ENCODE results near the gene NUP58. TPM values are rescaled to one million over a fixed set of nuclear protein-coding genes. Genes with fewer than 3 reads are reported as not detected.
A peak's percentile ranks its signal among the peaks of the same experiment; 100 is the strongest.

NUP58 gene
- total RNA-seq, 1 donor: 46.3 TPM

- Histone ChIP-seq H2AFZ (ENCODE audit: low read length) (no peak overlapping the region), H3K4me1 (ENCODE audit: insufficient read depth, low read length) (peaks cover 4% of the 10 kb centered on the region), H3K79me2 (ENCODE audit: insufficient read depth, low read length) (peaks cover 21% of the 10 kb centered on the region), H3K4me3 (ENCODE audit: insufficient read depth, low read length) (no peak overlapping the region), H3K27ac (ENCODE audit: low read depth, low read length) (no peak overlapping the region), H4K20me1 (ENCODE audit: insufficient read depth, low read length) (no peaks in the 10 kb centered on the region), H3K36me3 (ENCODE audit: insufficient read depth, low read length) (peaks cover 74% of the 10 kb centered on the region), H3K9me3 (ENCODE audit: low read depth, low read length) (no peaks in the 10 kb centered on the region), H3K27me3 (ENCODE audit: insufficient read depth, low read length) (no peaks in the 10 kb centered on the region), H3K4me2 (ENCODE audit: insufficient read depth, low read length) (no peak overlapping the region)
- no peak for TF ChIP-seq CTCF (IDR thresholded peaks at IDR 0.05; ENCODE audit: extremely low read depth, low read depth, low read length)
- DNase-seq (ENCODE audit: insufficient read length, low spot score, missing footprints): no peak
Observed at GRCh38 chr13:25329706-25330105, 28.3 kb downstream of the NUP58 start.

GRCh38 chr13:25330541-25330940 lies 29.1 kb downstream of the NUP58 start:
- Histone ChIP-seq H3K4me3 (ENCODE audit: insufficient read depth, low read length) (no peak overlapping the region), H3K27me3 (ENCODE audit: insufficient read depth, low read length) (no peaks in the 10 kb centered on the region), H3K27ac (ENCODE audit: low read depth, low read length) (no peak overlapping the region), H4K20me1 (ENCODE audit: insufficient read depth, low read length) (no peaks in the 10 kb centered on the region), H3K36me3 (ENCODE audit: insufficient read depth, low read length) (peaks cover 66% of the 10 kb centered on the region), H3K9me3 (ENCODE audit: low read depth, low read length) (no peaks in the 10 kb centered on the region), H2AFZ (ENCODE audit: low read length) (no peak overlapping the region), H3K4me1 (ENCODE audit: insufficient read depth, low read length) (peaks cover 4% of the 10 kb centered on the region), H3K79me2 (ENCODE audit: insufficient read depth, low read length) (peaks cover 24% of the 10 kb centered on the region), H3K4me2 (ENCODE audit: insufficient read depth, low read length) (no peak overlapping the region)
- DNase-seq (ENCODE audit: insufficient read length, low spot score, missing footprints): peak; percentile 3
- no peak for TF ChIP-seq CTCF (IDR thresholded peaks at IDR 0.05; ENCODE audit: extremely low read depth, low read depth, low read length)

DNA sequence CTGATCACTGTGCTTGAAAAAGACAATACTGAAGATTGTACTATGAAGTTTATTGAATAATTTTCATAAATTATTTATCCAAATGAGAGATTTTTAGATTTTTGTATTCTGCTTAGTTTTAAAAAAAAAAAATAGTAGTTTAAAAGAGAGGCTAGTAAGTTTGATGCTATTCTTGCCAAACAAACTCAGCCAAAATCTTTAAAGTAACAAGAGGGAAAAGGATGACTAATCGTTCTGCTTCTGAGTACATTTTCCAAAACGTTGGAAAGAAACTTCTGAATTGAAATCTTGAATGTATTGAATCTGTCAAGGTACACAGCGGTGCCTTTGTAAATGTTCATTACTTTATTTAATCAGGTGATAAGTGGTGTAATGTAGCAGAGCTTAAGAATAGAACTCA lies 34.4 kb downstream of the NUP58 start:
- no peak for DNase-seq (ENCODE audit: insufficient read length, low spot score, missing footprints)
- peaks cover 24% of the 10 kb centered on the region for H3K79me2 ChIP-seq (ENCODE audit: insufficient read depth, low read length)

GRCh38 chr13:25345576-25345975 lies 44.2 kb downstream of the NUP58 start:
- no peak for TF ChIP-seq CTCF (IDR thresholded peaks at IDR 0.05; ENCODE audit: extremely low read depth, low read depth, low read length)
- Histone ChIP-seq H3K4me1 (ENCODE audit: insufficient read depth, low read length) (no peaks in the 10 kb centered on the region), H3K4me2 (ENCODE audit: insufficient read depth, low read length) (no peak overlapping the region), H2AFZ (ENCODE audit: low read length) (no peak overlapping the region), H3K79me2 (ENCODE audit: insufficient read depth, low read length) (no peaks in the 10 kb centered on the region), H4K20me1 (ENCODE audit: insufficient read depth, low read length) (no peaks in the 10 kb centered on the region), H3K9me3 (ENCODE audit: low read depth, low read length) (no peaks in the 10 kb centered on the region), H3K27ac (ENCODE audit: low read depth, low read length) (no peak overlapping the region), H3K36me3 (ENCODE audit: insufficient read depth, low read length) (no peaks in the 10 kb centered on the region), H3K4me3 (ENCODE audit: insufficient read depth, low read length) (no peak overlapping the region), H3K27me3 (ENCODE audit: insufficient read depth, low read length) (peaks cover 4% of the 10 kb centered on the region)
- DNase-seq (ENCODE audit: insufficient read length, low spot score, missing footprints): no peak

More for the DNA sequence above, 34.4 kb downstream of the NUP58 start:
- H3K4me1 ChIP-seq (ENCODE audit: insufficient read depth, low read length): no peaks in the 10 kb centered on the region
- peaks cover 44% of the 10 kb centered on the region for H3K36me3 ChIP-seq (ENCODE audit: insufficient read depth, low read length)
- no peaks in the 10 kb centered on the region for H4K20me1 ChIP-seq (ENCODE audit: insufficient read depth, low read length)
- H2AFZ ChIP-seq (ENCODE audit: low read length): no peak overlapping the region
- no peak overlapping the region for H3K4me3 ChIP-seq (ENCODE audit: insufficient read depth, low read length)
- no peak overlapping the region for H3K4me2 ChIP-seq (ENCODE audit: insufficient read depth, low read length)
- TF ChIP-seq CTCF (IDR thresholded peaks at IDR 0.05; ENCODE audit: extremely low read depth, low read depth, low read length): no peak
- no peaks in the 10 kb centered on the region for H3K9me3 ChIP-seq (ENCODE audit: low read depth, low read length)
- no peak overlapping the region for H3K27ac ChIP-seq (ENCODE audit: low read depth, low read length)
- H3K27me3 ChIP-seq (ENCODE audit: insufficient read depth, low read length): no peaks in the 10 kb centered on the region

All from osteoblast (primary cell).